LNCaP clone FGC (cell line): ENCODE data around the gene MDFIC.

ENCODE experiments used
- DNase-seq: peaks from one replicate; pipeline ENCODE4 v3.0.0-alpha.2; 2011; ENCODE audit warnings: low read depth
- H3K4me3 ChIP-seq: 2 replicates; pipeline ENCODE4 v1.5.1; 2011; ENCODE audit warnings: mild to moderate bottlenecking, low read depth, low read length, control low read depth
- CTCF ChIP-seq: IDR thresholded peaks from 2 replicates; pipeline ENCODE4 v1.5.1; 2012; ENCODE audit warnings: mild to moderate bottlenecking; ENCODE audit not compliant: control insufficient read depth, insufficient read depth; ENCODE audit errors: extremely low read depth

The MDFIC gene

GRCh38 chr7:114962441-114962840, 40.5 kb downstream of the MDFIC start:
- H3K4me3 ChIP-seq = no peak overlapping the region
- DNase-seq = no peak
- TF ChIP-seq CTCF = no peak

GRCh38 chr7:114966156-114966555, 44.3 kb downstream of the MDFIC start:
- no peak for DNase-seq
- no peak for TF ChIP-seq CTCF
- H3K4me3 ChIP-seq = no peak overlapping the region

GRCh38 chr7:114969096-114969495, 47.2 kb downstream of the MDFIC start:
- no peak for TF ChIP-seq CTCF
- H3K4me3 ChIP-seq = no peak overlapping the region
- no peak for DNase-seq

GRCh38 chr7:114970308-114970707, 48.4 kb downstream of the MDFIC start:
- no peak for DNase-seq
- H3K4me3 ChIP-seq = no peak overlapping the region
- no peak for TF ChIP-seq CTCF

GRCh38 chr7:114970732-114971131, 48.8 kb downstream of the MDFIC start:
- H3K4me3 ChIP-seq = no peak overlapping the region
- no peak for TF ChIP-seq CTCF
- DNase-seq = no peak

- TF ChIP-seq CTCF = no peak
- H3K4me3 ChIP-seq = no peak overlapping the region
- no peak for DNase-seq
Observed at GRCh38 chr7:114972567-114972966, 50.7 kb downstream of the MDFIC start.

GRCh38 chr7:114973147-114973546, 51.3 kb downstream of the MDFIC start:
- no peak for TF ChIP-seq CTCF
- H3K4me3 ChIP-seq = no peak overlapping the region
- DNase-seq = no peak
